ENCODE measurements around the gene TMEM187. TPM values are rescaled to one million over a fixed set of nuclear protein-coding genes. Genes with fewer than 3 reads are reported as not detected.

Gene TMEM187
- total and polyA plus RNA-seq, 11 donors, result 3.2 to 11.4 (median 7.2) TPM

GRCh38 chrX:153964105-153964504 is 8.4 kb upstream of the TMEM187 start:
- WGBS, 4 donors, result 85 to 90% (median 89%) methylated on average over 12 to 14 of the region's 14 CpGs
- no peaks in the 10 kb centered on the region for H3K9me3 ChIP-seq
- intact Hi-C loops (cut with DNase I), result no loop called here
- no peak overlapping the region for H3K27ac ChIP-seq
- H3K4me3 ChIP-seq, result no peak overlapping the region
- ATAC-seq, result no peak
- peaks cover 0 to 49% (median 30%) of the 10 kb centered on the region in 12 donors for H3K4me1 ChIP-seq
- peaks cover 0 to 56% (median 46%) of the 10 kb centered on the region in 9 donors for H3K36me3 ChIP-seq
- H3K27me3 ChIP-seq, result peaks cover 0 to 6% (median 0%) of the 10 kb centered on the region in 9 donors
- no peak for DNase-seq
- TF ChIP-seq CTCF (IDR thresholded peaks at IDR 0.05), result no peak
- no peak for TF ChIP-seq POLR2A (IDR thresholded peaks at IDR 0.05)

GRCh38 chrX:153965406-153965805 is 7.1 kb upstream of the TMEM187 start:
- DNase-seq (no peak), ATAC-seq (no peak)
- intact Hi-C loops (cut with DNase I), result no loop called here
- TF ChIP-seq POLR2A (IDR thresholded peaks at IDR 0.05) (no peak), CTCF (IDR thresholded peaks at IDR 0.05) (no peak)
- 78 to 93% (median 83%) methylated on average over 3 to 5 of the region's 5 CpGs for WGBS, 4 donors
- Histone ChIP-seq H3K4me1 (peaks cover 0 to 60% (median 35%) of the 10 kb centered on the region in 12 donors), H3K27me3 (peaks cover 0 to 6% (median 0%) of the 10 kb centered on the region in 9 donors), H3K4me3 (no peak overlapping the region), H3K27ac (no peak overlapping the region), H3K36me3 (peaks cover 0 to 44% (median 33%) of the 10 kb centered on the region in 9 donors), H3K9me3 (no peaks in the 10 kb centered on the region)

DNA sequence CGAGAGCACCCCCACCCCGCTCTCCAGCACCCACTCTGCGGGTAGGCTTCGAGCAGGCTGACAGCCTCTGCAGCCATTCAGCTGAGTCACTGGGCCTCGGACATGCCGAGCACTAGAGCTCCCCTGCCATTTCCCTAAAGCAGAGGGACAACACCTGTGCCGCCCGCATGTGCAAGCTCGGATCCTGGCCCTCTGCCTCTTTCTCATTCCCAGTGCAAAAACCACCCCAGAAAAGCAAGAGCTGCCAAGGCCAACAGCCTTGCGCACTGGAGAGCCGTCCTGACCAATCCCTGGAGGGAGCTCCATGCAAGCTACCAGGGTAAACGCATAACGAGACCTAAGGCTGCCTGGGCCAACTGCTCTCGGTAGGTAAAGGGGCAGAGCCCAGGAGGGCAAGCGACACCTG is 6.3 kb upstream of the TMEM187 start:
- TF ChIP-seq CTCF (IDR thresholded peaks at IDR 0.05), result no peak
- no peak for TF ChIP-seq POLR2A (IDR thresholded peaks at IDR 0.05)
- peak in 2 of 5 donors; percentile 40 to 51 for DNase-seq
- intact Hi-C loops (cut with DNase I), result no loop called here
- H3K9me3 ChIP-seq, result no peaks in the 10 kb centered on the region
- peaks cover 0 to 8% (median 0%) of the 10 kb centered on the region in 9 donors for H3K27me3 ChIP-seq
- peak overlapping the region in 5 of 12 donors; percentile 22 to 100 (median 83) for H3K27ac ChIP-seq
- peaks cover 0 to 60% (median 35%) of the 10 kb centered on the region in 12 donors for H3K4me1 ChIP-seq
- WGBS, 4 donors, result 56 to 75% (median 69%) methylated on average over 15 of the region's 15 CpGs
- H3K4me3 ChIP-seq, result no peak overlapping the region
- ATAC-seq, result peak in 2 of 4 donors; percentile 6 to 11
- H3K36me3 ChIP-seq, result peaks cover 0 to 35% (median 24%) of the 10 kb centered on the region in 9 donors

DNA sequence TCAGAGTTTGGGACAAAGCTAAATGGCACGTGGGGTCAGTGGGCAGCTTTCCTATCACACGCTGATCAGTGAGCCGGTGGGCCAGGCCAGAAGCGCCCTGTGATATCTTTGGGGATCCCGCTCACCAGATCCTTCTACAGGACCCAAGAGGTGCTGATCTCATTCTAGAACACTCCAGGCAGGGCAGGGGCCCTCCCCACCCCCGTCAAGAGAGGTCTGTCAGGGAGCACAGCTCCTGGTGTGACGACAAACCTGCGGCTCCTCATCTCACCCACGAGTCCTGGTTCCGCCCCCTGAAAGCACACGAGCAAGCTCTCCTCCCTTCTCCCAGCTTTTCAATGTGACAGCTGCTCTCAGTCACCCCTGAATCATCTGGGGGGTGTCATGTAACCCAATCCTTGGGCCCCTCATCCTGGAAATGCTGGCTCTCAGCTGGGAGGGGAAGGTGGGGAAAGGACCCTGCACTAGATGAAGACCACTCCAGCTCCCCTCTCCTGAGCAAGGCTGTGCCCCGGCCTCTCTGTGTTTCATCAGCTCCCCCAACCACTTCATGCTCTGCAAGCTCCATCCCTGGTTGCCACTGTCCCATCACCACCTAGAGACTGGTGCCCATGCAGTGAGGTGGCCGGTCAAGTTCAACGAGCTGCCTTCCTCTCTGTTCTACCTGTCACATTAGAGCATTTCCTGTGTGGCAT is 5.6 kb upstream of the TMEM187 start:
- Histone ChIP-seq H3K27me3 (peaks cover 0 to 9% (median 0%) of the 10 kb centered on the region in 9 donors), H3K4me3 (peak overlapping the region in 1 of 12 donors; percentile 94), H3K27ac (peak overlapping the region in 8 of 12 donors; percentile 3 to 100 (median 49)), H3K9me3 (no peaks in the 10 kb centered on the region), H3K4me1 (peaks cover 0 to 60% (median 35%) of the 10 kb centered on the region in 12 donors), H3K36me3 (peaks cover 0 to 28% (median 17%) of the 10 kb centered on the region in 9 donors)
- 59 to 87% (median 74%) methylated on average over 8 to 14 of the region's 14 CpGs for WGBS, 4 donors
- ATAC-seq, result no peak
- DNase-seq, result peak in 1 of 5 donors; percentile 22
- intact Hi-C loops (cut with DNase I), result no loop called here
- TF ChIP-seq CTCF (IDR thresholded peaks at IDR 0.05) (no peak), POLR2A (IDR thresholded peaks at IDR 0.05) (no peak)

Measured in heart left ventricle (tissue), 16 donors.